Measurements from ENCODE around the gene HOXD8.

The HOXD8 gene

DNA sequence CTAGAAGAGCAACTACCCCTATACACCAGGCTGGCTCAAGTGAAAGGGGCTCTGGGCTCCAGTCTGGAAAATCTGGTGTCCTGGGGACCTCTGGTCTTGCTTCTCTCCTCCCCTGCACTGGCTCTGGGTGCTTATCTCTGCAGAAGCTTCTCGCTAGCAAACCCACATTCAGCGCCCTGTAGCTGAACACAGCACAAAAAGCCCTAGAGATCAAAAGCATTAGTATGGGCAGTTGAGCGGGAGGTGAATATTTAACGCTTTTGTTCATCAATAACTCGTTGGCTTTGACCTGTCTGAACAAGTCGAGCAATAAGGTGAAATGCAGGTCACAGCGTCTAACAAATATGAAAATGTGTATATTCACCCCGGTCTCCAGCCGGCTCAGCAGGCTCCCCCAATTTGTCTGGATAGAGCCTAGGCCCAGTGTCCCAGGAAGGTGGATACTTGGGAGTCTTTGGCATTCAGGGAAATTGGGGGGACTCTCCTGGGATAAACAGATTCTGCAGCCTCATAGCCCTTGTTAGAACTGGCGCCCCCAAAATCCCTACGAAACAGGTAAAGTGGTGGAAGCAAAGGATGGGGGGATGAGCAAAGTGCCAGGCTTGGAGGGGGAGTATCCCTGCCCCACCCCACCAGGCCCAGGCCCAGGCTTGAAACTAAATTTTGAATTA, 19.4 kb downstream of the HOXD8 start:
- DNase-seq (ENCODE audit: extremely low spot score) = no peak
- POLR2A ChIA-PET = no interaction called here
- CTCF ChIA-PET = no interaction called here
- TF ChIP-seq, protein P1, sequence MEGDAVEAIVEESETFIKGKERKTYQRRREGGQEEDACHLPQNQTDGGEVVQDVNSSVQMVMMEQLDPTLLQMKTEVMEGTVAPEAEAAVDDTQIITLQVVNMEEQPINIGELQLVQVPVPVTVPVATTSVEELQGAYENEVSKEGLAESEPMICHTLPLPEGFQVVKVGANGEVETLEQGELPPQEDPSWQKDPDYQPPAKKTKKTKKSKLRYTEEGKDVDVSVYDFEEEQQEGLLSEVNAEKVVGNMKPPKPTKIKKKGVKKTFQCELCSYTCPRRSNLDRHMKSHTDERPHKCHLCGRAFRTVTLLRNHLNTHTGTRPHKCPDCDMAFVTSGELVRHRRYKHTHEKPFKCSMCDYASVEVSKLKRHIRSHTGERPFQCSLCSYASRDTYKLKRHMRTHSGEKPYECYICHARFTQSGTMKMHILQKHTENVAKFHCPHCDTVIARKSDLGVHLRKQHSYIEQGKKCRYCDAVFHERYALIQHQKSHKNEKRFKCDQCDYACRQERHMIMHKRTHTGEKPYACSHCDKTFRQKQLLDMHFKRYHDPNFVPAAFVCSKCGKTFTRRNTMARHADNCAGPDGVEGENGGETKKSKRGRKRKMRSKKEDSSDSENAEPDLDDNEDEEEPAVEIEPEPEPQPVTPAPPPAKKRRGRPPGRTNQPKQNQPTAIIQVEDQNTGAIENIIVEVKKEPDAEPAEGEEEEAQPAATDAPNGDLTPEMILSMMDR (IDR thresholded peaks at IDR 0.05; ENCODE audit: control extremely low read depth, extremely low read depth, low read depth, missing control alignments) = no peak

DNA sequence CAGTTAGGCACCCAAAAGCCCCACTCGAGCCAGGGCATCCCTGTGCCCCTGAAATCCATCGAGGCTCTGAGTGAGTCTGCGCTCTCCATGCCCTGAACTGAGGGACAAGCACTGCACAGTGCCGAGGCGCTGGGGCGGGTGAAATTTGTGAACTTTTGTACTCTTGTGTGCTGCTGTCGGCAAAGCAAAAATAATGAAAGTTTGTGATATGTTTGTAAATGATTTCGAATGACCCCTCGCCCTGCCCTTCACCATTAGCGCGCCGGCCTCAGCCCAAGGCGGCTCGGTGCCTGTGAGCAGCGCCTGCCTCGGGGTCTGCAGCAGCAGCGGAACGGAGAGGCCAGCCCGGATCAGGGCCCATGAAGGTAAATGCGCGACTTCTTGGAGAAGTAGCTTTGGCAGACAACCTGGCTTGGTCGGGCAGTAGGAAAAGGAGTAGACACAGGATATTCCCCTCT, 20.0 kb downstream of the HOXD8 start:
- no peak for DNase-seq (ENCODE audit: extremely low spot score)
- ChIA-PET CTCF (interaction anchor here (1.4 to 2.3 kb wide), 2 partner anchors 9 to 17 kb away, joined by 3 to 18 read pairs; no protein-coding TSS in a partner anchor), POLR2A (no interaction called here)
- TF ChIP-seq, protein P1 (IDR thresholded peaks at IDR 0.05; ENCODE audit: control extremely low read depth, extremely low read depth, low read depth, missing control alignments) = no peak

DNA sequence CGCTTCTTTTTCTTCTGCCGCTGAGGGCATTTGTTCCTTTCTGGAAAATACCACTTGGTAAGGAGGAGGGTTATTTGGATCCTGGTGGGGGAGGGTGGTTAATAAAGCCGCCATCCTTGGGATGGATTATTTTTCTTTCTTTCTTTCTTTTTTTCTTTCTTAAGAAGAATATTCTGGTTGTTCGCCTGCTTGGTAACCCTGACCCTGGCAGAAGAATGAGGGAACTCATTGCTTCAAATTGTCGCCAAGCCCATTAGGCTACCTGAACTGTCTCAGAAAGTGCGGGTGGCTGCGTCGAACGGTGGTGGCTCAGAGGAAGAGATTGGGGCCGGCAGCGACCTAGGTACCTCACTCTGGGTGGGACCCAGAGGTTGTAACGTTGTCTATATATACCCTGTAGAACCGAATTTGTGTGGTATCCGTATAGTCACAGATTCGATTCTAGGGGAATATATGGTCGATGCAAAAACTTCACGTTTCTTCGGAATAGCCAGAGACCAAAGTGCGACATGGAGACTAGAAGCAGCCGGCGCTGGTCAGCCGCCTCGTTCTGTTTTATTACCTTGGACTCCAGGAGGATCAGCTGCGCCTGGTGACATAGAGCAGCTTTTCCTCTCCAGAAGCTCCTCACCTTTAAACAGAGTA, 20.6 kb downstream of the HOXD8 start:
- POLR2A ChIA-PET = no interaction called here
- CTCF ChIA-PET = interaction anchor here (1.2 to 2.3 kb wide), 3 partner anchors 10 to 23 kb away, joined by 3 to 18 read pairs (median 5); no protein-coding TSS in a partner anchor
- TF ChIP-seq, protein P1 (IDR thresholded peaks at IDR 0.05; ENCODE audit: control extremely low read depth, extremely low read depth, low read depth, missing control alignments) = no peak
- DNase-seq (ENCODE audit: extremely low spot score) = no peak

DNA sequence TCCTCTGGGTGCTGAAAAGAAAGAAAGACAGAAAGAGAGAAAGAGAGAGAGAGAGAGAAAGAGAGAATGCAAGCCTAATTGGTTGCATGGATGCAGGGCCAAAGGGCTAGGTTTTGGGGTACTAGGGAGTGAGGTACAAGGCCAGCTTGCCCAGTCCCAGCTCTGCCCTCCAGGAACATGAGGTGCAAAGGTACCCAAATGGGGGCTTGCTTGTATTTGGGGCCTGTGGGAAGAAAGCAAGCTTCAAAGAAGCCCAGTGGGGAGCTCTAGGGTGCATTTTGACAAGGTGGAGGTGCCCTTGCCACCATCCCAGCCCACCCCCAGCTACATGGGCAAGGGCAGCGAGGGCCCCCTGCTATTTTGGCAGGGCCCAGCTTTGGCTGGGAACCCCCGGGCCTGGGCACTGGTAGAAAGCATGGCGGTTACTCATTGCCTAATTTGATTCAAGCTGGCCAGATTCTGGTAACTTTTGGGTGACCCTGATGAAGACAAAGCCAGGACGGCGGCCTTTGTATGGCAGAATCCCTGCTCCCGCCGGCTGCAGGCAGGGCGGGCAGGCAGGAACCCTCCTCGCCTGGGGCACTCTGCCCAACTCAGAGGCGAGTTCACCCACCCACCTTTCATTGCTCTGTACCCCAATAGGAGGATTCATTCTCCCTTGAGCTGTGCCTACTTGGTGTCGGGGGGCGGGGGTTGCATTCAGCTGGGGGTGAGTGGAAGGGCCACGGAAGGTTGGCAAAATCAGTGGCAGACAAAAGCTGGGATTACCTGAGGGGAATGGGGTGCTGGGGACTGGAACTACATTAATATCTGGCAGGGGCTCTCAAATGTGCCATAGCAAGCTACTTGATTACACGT, 21.3 kb downstream of the HOXD8 start:
- POLR2A ChIA-PET = no interaction called here
- TF ChIP-seq, protein P1 (IDR thresholded peaks at IDR 0.05; ENCODE audit: control extremely low read depth, extremely low read depth, low read depth, missing control alignments) = no peak
- CTCF ChIA-PET = interaction anchor here (1.2 to 2.3 kb wide), 4 partner anchors 10 to 304 kb away, joined by 3 to 18 read pairs (median 4); no protein-coding TSS in a partner anchor
- DNase-seq (ENCODE audit: extremely low spot score) = no peak

DNA sequence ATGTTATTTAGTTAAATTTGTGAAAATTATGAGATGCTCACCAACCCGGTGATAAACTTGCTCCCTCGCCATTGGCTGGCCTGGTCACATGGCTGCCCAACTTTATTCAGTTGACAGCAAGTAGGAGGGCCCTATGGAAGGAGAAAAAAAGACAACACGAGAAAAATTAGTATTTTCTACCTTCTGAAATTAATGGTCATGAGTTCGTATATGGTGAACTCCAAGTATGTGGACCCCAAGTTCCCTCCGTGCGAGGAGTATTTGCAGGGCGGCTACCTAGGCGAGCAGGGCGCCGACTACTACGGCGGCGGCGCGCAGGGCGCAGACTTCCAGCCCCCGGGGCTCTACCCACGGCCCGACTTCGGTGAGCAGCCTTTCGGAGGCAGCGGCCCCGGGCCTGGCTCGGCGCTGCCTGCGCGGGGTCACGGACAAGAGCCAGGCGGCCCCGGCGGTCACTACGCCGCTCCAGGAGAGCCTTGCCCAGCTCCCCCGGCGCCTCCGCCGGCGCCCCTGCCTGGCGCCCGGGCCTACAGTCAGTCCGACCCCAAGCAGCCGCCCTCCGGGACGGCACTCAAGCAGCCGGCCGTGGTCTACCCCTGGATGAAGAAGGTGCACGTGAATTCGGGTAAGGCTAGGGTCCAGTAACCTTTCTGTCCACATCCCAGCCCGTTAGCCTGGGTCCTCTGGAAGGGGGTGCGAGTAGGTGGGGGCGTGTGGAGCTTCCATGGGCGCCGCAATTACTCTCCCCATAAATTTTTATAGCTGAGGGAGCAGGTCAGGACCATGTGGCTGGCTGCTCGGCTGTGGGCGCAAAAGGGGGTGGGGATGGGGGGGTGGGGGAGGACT, 22.2 kb downstream of the HOXD8 start, which contains the start of gene HOXD4:
TSS of gene HOXD4 (plus strand) at position 109 of the 846 bp plus-strand sequence. CDS start at position 193, 84 bp downstream.
- DNase-seq (ENCODE audit: extremely low spot score) = no peak
- TF ChIP-seq, protein P1 (IDR thresholded peaks at IDR 0.05; ENCODE audit: control extremely low read depth, extremely low read depth, low read depth, missing control alignments) = no peak
- ChIA-PET CTCF (interaction anchor here (1.0 to 2.3 kb wide), 3 partner anchors 11 to 303 kb away, joined by 4 to 18 read pairs (median 5); no protein-coding TSS in a partner anchor), POLR2A (no interaction called here)

All from GM10248 (cell line).